ENCODE data around the gene KSR2.

KSR2 gene

DNA sequence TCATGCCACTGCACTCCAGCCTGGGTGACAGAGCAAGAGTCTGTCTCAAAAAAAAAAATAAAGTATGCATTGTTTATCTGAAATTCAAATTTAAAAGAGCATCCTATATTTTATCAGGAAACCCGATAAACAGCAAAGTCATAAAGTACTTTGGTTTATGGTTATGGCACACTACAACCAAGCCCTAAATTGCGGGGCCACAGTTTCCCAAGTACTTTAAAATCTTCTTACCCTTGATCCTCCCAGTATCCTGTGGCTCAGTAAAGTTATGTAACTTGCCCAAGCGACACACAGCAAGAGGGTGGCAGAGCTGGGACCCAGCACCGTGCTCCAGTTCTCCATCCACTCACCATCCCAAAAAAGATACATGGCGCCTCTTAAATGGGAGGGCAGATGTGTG is 35.2 kb downstream of the KSR2 start:
- H3K27ac ChIP-seq = no peak overlapping the region
- H3K36me3 ChIP-seq = no peaks in the 10 kb centered on the region

DNA sequence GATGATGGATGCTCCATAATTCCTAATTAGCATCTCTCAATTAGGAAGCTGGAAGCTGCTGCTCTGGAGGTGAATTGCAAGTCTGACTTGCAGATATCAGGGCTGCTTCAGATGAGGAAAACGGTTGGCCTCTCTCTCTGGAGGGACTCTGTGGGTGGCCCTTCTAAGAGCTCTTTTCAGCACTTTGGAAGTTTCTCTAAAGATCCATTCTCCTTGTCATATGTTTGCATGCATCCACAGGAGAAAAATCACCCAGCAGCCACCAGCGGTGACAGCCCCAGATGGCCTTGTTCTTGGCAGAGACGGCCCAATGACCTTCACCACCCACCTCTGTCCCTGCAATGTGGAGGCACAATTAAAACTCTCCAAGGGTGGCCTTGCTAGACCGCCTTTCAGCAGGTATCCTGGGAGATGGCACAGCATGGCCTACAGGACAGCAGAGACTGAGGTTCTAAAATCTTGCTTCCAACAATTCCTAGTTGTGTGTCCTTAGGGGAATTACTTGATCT is 42.3 kb downstream of the KSR2 start:
- Histone ChIP-seq H3K27me3 (peaks cover 4% of the 10 kb centered on the region), H3K36me3 (no peaks in the 10 kb centered on the region), H3K4me1 (ENCODE audit: control insufficient read depth in 1 of 2, insufficient read depth in 1 of 2, low read depth in 1 of 2, low read length in 1 of 2) (no peaks in the 10 kb centered on the region), H3K27ac (no peak overlapping the region), H3K9me3 (no peaks in the 10 kb centered on the region), H3K4me3 (ENCODE audit: low read depth in 1 of 2, low read length in 1 of 2) (no peak overlapping the region)
- TF ChIP-seq, protein P1, sequence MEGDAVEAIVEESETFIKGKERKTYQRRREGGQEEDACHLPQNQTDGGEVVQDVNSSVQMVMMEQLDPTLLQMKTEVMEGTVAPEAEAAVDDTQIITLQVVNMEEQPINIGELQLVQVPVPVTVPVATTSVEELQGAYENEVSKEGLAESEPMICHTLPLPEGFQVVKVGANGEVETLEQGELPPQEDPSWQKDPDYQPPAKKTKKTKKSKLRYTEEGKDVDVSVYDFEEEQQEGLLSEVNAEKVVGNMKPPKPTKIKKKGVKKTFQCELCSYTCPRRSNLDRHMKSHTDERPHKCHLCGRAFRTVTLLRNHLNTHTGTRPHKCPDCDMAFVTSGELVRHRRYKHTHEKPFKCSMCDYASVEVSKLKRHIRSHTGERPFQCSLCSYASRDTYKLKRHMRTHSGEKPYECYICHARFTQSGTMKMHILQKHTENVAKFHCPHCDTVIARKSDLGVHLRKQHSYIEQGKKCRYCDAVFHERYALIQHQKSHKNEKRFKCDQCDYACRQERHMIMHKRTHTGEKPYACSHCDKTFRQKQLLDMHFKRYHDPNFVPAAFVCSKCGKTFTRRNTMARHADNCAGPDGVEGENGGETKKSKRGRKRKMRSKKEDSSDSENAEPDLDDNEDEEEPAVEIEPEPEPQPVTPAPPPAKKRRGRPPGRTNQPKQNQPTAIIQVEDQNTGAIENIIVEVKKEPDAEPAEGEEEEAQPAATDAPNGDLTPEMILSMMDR (IDR thresholded peaks at IDR 0.05) = no peak

More for the DNA sequence above, 35.2 kb downstream of the KSR2 start:
- Histone ChIP-seq H3K9me3 (no peaks in the 10 kb centered on the region), H3K27me3 (no peaks in the 10 kb centered on the region), H3K4me3 (ENCODE audit: low read depth in 1 of 2, low read length in 1 of 2) (no peak overlapping the region), H3K4me1 (ENCODE audit: control insufficient read depth in 1 of 2, insufficient read depth in 1 of 2, low read depth in 1 of 2, low read length in 1 of 2) (no peaks in the 10 kb centered on the region)
- TF ChIP-seq, protein P1 (IDR thresholded peaks at IDR 0.05) = no peak

DNA sequence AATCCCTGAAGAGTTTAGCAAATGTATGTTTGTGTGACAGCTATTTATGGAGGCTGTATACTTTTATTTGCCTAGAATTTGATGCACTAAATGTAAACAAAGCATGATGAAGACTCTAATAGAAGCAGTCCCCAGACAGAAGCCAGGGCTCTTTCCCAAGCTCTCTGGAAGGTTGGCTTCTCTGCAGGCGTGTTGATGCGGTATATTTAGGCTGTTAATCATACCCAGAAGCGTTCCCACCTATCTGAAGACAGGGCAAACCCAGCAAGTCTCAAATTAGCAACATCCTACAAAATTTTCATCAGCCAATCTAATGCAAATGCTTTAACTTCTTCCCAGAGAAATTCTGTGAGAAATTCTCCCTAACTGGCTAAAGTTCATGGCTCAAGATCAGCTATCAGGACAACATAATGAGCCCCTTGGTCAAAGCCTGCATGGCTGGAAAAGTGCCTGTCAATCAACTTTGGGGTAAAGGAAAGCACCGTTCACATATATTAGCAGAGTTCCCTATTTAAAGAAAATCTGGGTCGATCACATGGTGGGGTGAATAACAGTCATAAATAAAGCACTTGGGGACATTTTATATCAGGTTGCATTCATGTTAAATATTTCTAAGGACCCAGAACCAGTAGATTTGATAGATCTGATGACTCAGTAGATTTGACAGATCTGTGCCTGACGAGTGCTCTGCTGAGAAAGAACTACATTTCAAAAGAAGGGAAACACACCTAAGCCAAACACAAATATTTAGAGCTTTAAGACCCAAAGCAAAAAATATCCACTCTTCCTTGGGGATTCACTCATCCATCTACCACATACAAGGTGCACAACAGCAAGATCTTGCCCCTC is 46.6 kb downstream of the KSR2 start:
- Histone ChIP-seq H3K4me3 (ENCODE audit: low read depth in 1 of 2, low read length in 1 of 2) (no peak overlapping the region), H3K36me3 (no peaks in the 10 kb centered on the region), H3K27me3 (peaks cover 4% of the 10 kb centered on the region), H3K27ac (no peak overlapping the region), H3K4me1 (ENCODE audit: control insufficient read depth in 1 of 2, insufficient read depth in 1 of 2, low read depth in 1 of 2, low read length in 1 of 2) (no peaks in the 10 kb centered on the region), H3K9me3 (no peaks in the 10 kb centered on the region)
- TF ChIP-seq, protein P1 (IDR thresholded peaks at IDR 0.05) = no peak

DNA sequence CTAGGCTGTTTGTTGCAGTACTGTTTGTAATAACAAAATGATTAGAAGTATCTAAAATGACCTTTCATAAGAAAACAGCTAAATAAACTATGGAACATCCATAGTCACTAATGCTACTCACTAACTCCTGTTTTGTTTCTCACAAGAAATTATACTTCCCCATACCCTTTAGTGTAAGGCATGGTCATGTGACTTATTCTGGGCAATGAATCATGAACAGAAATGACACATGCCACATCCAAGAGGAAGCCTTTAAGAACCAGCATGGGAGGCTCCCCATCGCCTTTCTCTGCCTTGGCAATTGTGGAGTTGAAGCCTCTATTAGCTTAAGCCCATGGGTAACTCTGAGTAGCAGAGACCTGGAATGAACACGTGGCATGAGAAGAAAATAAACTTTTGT is 49.3 kb downstream of the KSR2 start:
- H3K4me3 ChIP-seq (ENCODE audit: low read depth in 1 of 2, low read length in 1 of 2) = no peak overlapping the region
- peaks cover 4% of the 10 kb centered on the region for H3K27me3 ChIP-seq
- TF ChIP-seq, protein P1 (IDR thresholded peaks at IDR 0.05) = no peak
- H3K36me3 ChIP-seq = no peaks in the 10 kb centered on the region
- H3K4me1 ChIP-seq (ENCODE audit: control insufficient read depth in 1 of 2, insufficient read depth in 1 of 2, low read depth in 1 of 2, low read length in 1 of 2) = no peaks in the 10 kb centered on the region
- no peak overlapping the region for H3K27ac ChIP-seq
- no peaks in the 10 kb centered on the region for H3K9me3 ChIP-seq

DNA sequence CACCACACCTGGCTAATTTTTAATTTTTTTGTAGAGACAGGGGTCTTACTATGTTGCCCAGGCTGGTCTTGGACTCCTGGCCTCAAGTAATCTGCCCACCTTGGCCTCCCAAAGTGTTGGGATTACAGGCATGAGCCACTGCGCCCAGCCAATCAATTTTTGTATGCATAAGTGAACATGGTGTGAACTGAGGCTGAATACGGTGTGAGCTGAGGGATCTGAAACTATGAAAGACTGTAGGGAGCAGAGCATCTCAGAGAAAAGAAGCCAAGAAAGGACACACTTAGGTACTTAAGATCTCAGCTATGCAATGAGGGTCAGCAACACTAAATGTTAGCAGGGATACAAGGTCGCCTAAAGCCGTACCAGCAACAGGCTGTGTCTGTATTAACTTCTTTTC is 54.1 kb downstream of the KSR2 start:
- TF ChIP-seq, protein P1 (IDR thresholded peaks at IDR 0.05) = no peak
- Histone ChIP-seq H3K9me3 (no peaks in the 10 kb centered on the region), H3K36me3 (no peaks in the 10 kb centered on the region), H3K4me3 (ENCODE audit: low read depth in 1 of 2, low read length in 1 of 2) (no peak overlapping the region), H3K27ac (no peak overlapping the region), H3K4me1 (ENCODE audit: control insufficient read depth in 1 of 2, insufficient read depth in 1 of 2, low read depth in 1 of 2, low read length in 1 of 2) (no peaks in the 10 kb centered on the region), H3K27me3 (no peaks in the 10 kb centered on the region)

All from neutrophil (primary cell).